Motor neuron (in vitro differentiated cells): ENCODE measurements around the gene PDE4B. TPM values are rescaled to one million over a fixed set of nuclear protein-coding genes. Genes with fewer than 3 reads are reported as not detected.
A peak's percentile ranks its signal among the peaks of the same experiment; 100 is the strongest.

Source experiments
- ATAC-seq, 8 experiments: fragments of 200-7000 bp; cut with Tn5 transposase; replicated peaks in 6 of 8; 2 replicates each; pipeline ENCODE4 v1.8.0; 2021; ENCODE audit warnings: mild to moderate bottlenecking in 8 of 8, moderate library complexity in 8 of 8
- H3K27ac ChIP-seq, 2 donors: fragments of 250-450 bp; sonication (Bioruptor Pico); 2 replicates each; pipeline ENCODE4 v1.9.0; 2021; ENCODE audit warnings: antibody characterized with exemption in 2 of 2, mild to moderate bottlenecking in 2 of 2, moderate library complexity in 1 of 2
- H3K4me1 ChIP-seq, 2 donors: fragments of 250-450 bp; sonication (Bioruptor Pico); replicated peaks in 1 of 2; 2 replicates each; pipeline ENCODE4 v1.6.1; 2021; ENCODE audit warnings: antibody characterized with exemption in 2 of 2, mild to moderate bottlenecking in 2 of 2, moderate library complexity in 1 of 2
- H3K4me3 ChIP-seq, 5 donors: fragments of 250-450 bp; sonication (Bioruptor Pico); 2 replicates each; pipeline ENCODE4 v1.9.0; 2021; ENCODE audit warnings: antibody characterized with exemption in 5 of 5, mild to moderate bottlenecking in 5 of 5, moderate library complexity in 4 of 5
- WGBS, 10 experiments: fragments of 450-650 bp; shearing (Covaris generic); methylation state at CpG; one replicate each; pipeline ENCODE4 v1.0.0; 2022; 5-methylcytosine and 5-hydroxymethylcytosine counted together
- in situ Hi-C, 9 experiments: fragments of 400-800 bp; cut with MboI; loops; one replicate each; pipeline ENCODE4 v1.15.0; 2021; ENCODE audit warnings: low sequenced_read_pairs in 9 of 9, low pct_unique_long_range_greater_than_20kb in 2 of 9; ENCODE audit not compliant: unreplicated experiment in 9 of 9
- total RNA-seq, 8 experiments: library from RNA; unstranded; fragments of 300-600 nt; gene quantifications; 2 replicates each; pipeline versions ENCODE4 v1.2.3 to v1.2.4, GENCODE V29; 2022

Gene PDE4B
- total RNA-seq, 8 experiments from 2014 or later = 13.9 to 63.1 (median 43.3) TPM

- peak overlapping the region in 1 of 2 donors; percentile 57 for H3K27ac ChIP-seq
These were observed 383.5 kb downstream of the PDE4B start for GRCh38 chr1:66176012-66176715.

GRCh38 chr1:66176832-66177231, 384.1 kb downstream of the PDE4B start:
- in situ Hi-C loops = no loop called here
- WGBS, 10 experiments = 0 to 57% (median 17%) methylated on average over 1 of the region's 1 CpG; no CpG with 5 or more reads in 3 of the 10 experiments
- H3K4me3 ChIP-seq = no peak overlapping the region
- peaks cover 32 to 39% of the 10 kb centered on the region in 2 donors for H3K4me1 ChIP-seq
- ATAC-seq = peak; percentile 65 to 85 (median 75)
- H3K27ac ChIP-seq = no peak overlapping the region

More at GRCh38 chr1:66176012-66176715, 383.5 kb downstream of the PDE4B start:
- ATAC-seq = peak; percentile 28 to 54 (median 33)
- WGBS, 10 experiments = 0 to 40% (median 20%) methylated on average over 1 to 5 of the region's 5 CpGs; no CpG with 5 or more reads in 2 of the 10 experiments
- H3K4me1 ChIP-seq = peaks cover 25 to 37% of the 10 kb centered on the region in 2 donors
- H3K4me3 ChIP-seq = no peak overlapping the region
- in situ Hi-C loops = no loop called here

- peaks cover 39 to 46% of the 10 kb centered on the region in 2 donors for H3K4me1 ChIP-seq
- no peak overlapping the region for H3K4me3 ChIP-seq
- in situ Hi-C loops = no loop called here
- no peak for ATAC-seq
- H3K27ac ChIP-seq = no peak overlapping the region
- 40 to 84% (median 78%) methylated on average over 1 to 2 of the region's 2 CpGs; no CpG with 5 or more reads in 2 of the 10 experiments for WGBS, 10 experiments
These were observed 384.8 kb downstream of the PDE4B start for GRCh38 chr1:66177510-66177909.

- ATAC-seq = no peak
- 53 to 96% (median 80%) methylated on average over 4 of the region's 4 CpGs for WGBS, 10 experiments
- peaks cover 33 to 41% of the 10 kb centered on the region in 2 donors for H3K4me1 ChIP-seq
- in situ Hi-C loops = no loop called here
- H3K27ac ChIP-seq = peak overlapping the region in 1 of 2 donors; percentile 55
- no peak overlapping the region for H3K4me3 ChIP-seq
These were observed 389.3 kb downstream of the PDE4B start for GRCh38 chr1:66182026-66182425.

- H3K4me3 ChIP-seq = no peak overlapping the region
- peak overlapping the region; percentile 33 to 84 for H3K27ac ChIP-seq
- 39 to 76% (median 50%) methylated on average over 1 to 3 of the region's 3 CpGs; no CpG with 5 or more reads in 3 of the 10 experiments for WGBS, 10 experiments
- peak; percentile 16 to 99 (median 98) for ATAC-seq
- peaks cover 30 to 34% of the 10 kb centered on the region in 2 donors for H3K4me1 ChIP-seq
- in situ Hi-C loops = no loop called here
These were observed 390.0 kb downstream of the PDE4B start for GRCh38 chr1:66182551-66183178.

GRCh38 chr1:66183400-66183799, 390.7 kb downstream of the PDE4B start:
- H3K27ac ChIP-seq = peak overlapping the region in 1 of 2 donors; percentile 84
- no peak for ATAC-seq

GRCh38 chr1:66197120-66197519, 404.4 kb downstream of the PDE4B start:
- no peak for ATAC-seq
- Histone ChIP-seq H3K4me1 (peaks cover 5 to 9% of the 10 kb centered on the region in 2 donors), H3K27ac (no peak overlapping the region), H3K4me3 (no peak overlapping the region)
- in situ Hi-C loops = no loop called here
- WGBS, 10 experiments = 33 to 93% (median 84%) methylated on average over 1 to 4 of the region's 4 CpGs

More at GRCh38 chr1:66183400-66183799, 390.7 kb downstream of the PDE4B start:
- Histone ChIP-seq H3K4me3 (no peak overlapping the region), H3K4me1 (peaks cover 29 to 33% of the 10 kb centered on the region in 2 donors)
- in situ Hi-C loops = no loop called here
- WGBS, 10 experiments = 48 to 100% (median 65%) methylated on average over 2 to 3 of the region's 3 CpGs

- no peak overlapping the region for H3K4me3 ChIP-seq
- WGBS, 10 experiments = 64 to 100% (median 100%) methylated on average over 1 of the region's 1 CpG; no CpG with 5 or more reads in 3 of the 10 experiments
- no peak overlapping the region for H3K27ac ChIP-seq
- in situ Hi-C loops = no loop called here
- ATAC-seq = peak in 3 of 8 experiments; percentile 38 to 70 (median 57)
- H3K4me1 ChIP-seq = peaks cover 5 to 9% of the 10 kb centered on the region in 2 donors
These were observed 405.1 kb downstream of the PDE4B start for GRCh38 chr1:66197785-66198184.

DNA sequence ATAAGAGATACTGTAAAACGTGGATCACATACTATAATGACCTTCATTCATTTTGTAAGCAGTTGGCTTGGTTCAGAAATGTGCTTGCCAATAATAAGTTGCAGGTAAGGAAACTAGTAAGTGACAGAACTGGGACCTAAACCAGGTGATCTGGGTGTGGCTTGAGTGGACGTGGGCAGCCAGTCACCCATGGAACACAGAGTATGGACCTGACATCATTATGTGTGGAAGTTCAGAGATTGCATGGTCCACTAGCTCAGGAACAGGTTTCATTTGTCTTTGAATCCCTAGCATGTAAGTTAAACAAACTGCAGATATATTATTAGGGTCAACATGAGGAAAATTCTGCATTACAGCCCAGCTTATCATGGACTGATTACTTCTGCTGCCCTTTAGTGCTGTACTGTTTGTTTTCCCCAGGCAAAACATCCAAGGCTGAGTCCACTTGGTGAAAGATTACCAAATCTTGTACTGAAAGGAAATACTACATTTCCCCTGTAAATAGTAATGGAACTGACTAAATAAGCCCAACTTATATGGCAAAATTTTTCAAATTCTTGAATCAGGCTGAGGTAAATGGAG, 414.0 kb downstream of the PDE4B start:
- Histone ChIP-seq H3K4me3 (no peak overlapping the region), H3K27ac (no peak overlapping the region), H3K4me1 (peaks cover 10% of the 10 kb centered on the region in 2 donors)
- in situ Hi-C loops = no loop called here
- ATAC-seq = no peak
- WGBS, 10 experiments = 60 to 100% (median 80%) methylated on average over 1 to 2 of the region's 2 CpGs

DNA sequence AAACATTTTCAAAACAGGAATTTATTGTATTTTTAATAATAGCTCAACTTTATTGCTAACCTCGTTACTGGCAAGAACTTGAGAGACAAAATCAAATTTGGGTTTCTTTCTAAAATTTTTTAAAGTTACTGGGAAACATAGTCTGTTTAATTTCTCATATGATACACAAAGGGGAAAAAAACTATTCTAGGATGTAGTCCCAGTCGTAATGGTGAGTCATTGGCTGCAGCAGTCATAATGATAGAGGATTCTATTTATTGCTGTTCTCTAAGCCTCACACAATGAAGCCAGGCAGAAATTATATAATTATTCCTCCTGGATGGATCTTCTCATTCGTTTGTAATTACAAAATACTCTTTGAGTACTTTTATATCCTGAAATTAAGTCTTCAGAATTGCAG, 414.8 kb downstream of the PDE4B start:
- 14 to 71% (median 46%) methylated on average over 2 to 3 of the region's 3 CpGs for WGBS, 10 experiments
- peak in 7 of 8 experiments; percentile 18 to 92 (median 83) for ATAC-seq
- Histone ChIP-seq H3K4me1 (peaks cover 10% of the 10 kb centered on the region in 2 donors), H3K4me3 (no peak overlapping the region), H3K27ac (no peak overlapping the region)
- in situ Hi-C loops = no loop called here

GRCh38 chr1:66208632-66209031, 415.9 kb downstream of the PDE4B start:
- H3K4me3 ChIP-seq = no peak overlapping the region
- in situ Hi-C loops = no loop called here
- no peak overlapping the region for H3K27ac ChIP-seq
- peaks cover 10% of the 10 kb centered on the region in 2 donors for H3K4me1 ChIP-seq
- ATAC-seq = no peak

- Histone ChIP-seq H3K27ac (no peak overlapping the region), H3K4me1 (peaks cover 10% of the 10 kb centered on the region in 2 donors), H3K4me3 (no peak overlapping the region)
- in situ Hi-C loops = no loop called here
- 54 to 100% (median 80%) methylated on average over 2 to 4 of the region's 4 CpGs for WGBS, 10 experiments
- ATAC-seq = peak in 6 of 8 experiments; percentile 48 to 81 (median 78)
These were observed 418.0 kb downstream of the PDE4B start for GRCh38 chr1:66210635-66211244.

DNA sequence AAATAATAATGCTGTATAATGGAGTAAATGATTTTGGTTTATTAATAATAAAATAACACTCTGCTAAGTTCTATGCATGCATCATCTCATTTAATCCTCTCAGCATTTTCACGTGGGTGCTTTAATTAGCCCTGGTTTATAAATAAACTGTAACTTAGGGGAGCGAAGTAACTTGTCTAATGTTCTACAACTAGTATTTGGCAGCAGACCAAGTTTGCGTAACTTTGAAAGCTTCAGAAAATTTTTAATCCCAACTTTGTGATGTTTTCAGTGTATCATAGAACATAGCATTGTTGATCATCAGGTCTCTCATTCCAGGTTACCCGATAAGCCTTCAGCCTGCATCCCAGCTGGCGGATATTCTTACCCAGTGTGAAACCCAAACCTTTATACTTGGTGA, 418.8 kb downstream of the PDE4B start:
- H3K4me1 ChIP-seq = peaks cover 14% of the 10 kb centered on the region in 2 donors
- in situ Hi-C loops = no loop called here
- WGBS, 10 experiments = 75 to 100% (median 92%) methylated on average over 1 to 5 of the region's 5 CpGs
- no peak for ATAC-seq
- H3K27ac ChIP-seq = no peak overlapping the region
- no peak overlapping the region for H3K4me3 ChIP-seq
